Duodenal mucosa (tissue), 2 donors: Measurements from ENCODE around the gene RNF39.
A peak's percentile ranks its signal among the peaks of the same experiment; 100 is the strongest.
"Not testable (repeated sequence)": the region's sequence is repeated elsewhere in the genome, so short reads cannot be mapped to it uniquely, and the experiment has no call there.

Source experiments
- H3K27ac ChIP-seq: one replicate; pipeline ENCODE4 v1.7.0; 2013; ENCODE audit warnings: low read depth, low read length
- H3K27me3 ChIP-seq, 2 donors: one replicate each; pipeline ENCODE4 v1.7.0; 2013; ENCODE audit warnings: low read length in 2 of 2, control low read depth in 1 of 2; ENCODE audit not compliant: insufficient read depth in 2 of 2, control insufficient read depth in 1 of 2
- H3K36me3 ChIP-seq, 2 donors: one replicate each; pipeline ENCODE4 v1.7.0; 2013; ENCODE audit warnings: low read length in 2 of 2, control low read depth in 1 of 2; ENCODE audit not compliant: insufficient read depth in 2 of 2, control insufficient read depth in 1 of 2
- H3K4me1 ChIP-seq, 2 donors: one replicate each; pipeline ENCODE4 v1.7.0; 2013; ENCODE audit warnings: low read length in 2 of 2, control low read depth in 1 of 2; ENCODE audit not compliant: insufficient read depth in 2 of 2, control insufficient read depth in 1 of 2
- H3K4me3 ChIP-seq, 2 donors: one replicate each; pipeline ENCODE4 v1.7.0; 2013; ENCODE audit warnings: low read length in 2 of 2, low read depth in 1 of 2
- H3K9ac ChIP-seq, 2 donors: one replicate each; pipeline ENCODE4 v1.7.0; 2013; ENCODE audit warnings: low read length in 2 of 2, low read depth in 1 of 2
- H3K9me3 ChIP-seq, 2 donors: one replicate each; pipeline ENCODE4 v1.7.0; 2013; ENCODE audit warnings: low read length in 2 of 2, control low read depth in 1 of 2; ENCODE audit not compliant: control insufficient read depth in 1 of 2

RNF39 gene, protein sequence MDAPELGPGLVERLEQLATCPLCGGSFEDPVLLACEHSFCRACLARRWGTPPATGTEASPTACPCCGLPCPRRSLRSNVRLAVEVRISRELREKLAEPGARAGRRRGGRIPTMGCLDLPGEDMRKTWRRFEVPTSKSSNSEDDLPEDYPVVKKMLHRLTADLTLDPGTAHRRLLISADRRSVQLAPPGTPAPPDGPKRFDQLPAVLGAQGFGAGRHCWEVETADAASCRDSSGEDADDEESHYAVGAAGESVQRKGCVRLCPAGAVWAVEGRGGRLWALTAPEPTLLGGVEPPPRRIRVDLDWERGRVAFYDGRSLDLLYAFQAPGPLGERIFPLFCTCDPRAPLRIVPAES

DNA sequence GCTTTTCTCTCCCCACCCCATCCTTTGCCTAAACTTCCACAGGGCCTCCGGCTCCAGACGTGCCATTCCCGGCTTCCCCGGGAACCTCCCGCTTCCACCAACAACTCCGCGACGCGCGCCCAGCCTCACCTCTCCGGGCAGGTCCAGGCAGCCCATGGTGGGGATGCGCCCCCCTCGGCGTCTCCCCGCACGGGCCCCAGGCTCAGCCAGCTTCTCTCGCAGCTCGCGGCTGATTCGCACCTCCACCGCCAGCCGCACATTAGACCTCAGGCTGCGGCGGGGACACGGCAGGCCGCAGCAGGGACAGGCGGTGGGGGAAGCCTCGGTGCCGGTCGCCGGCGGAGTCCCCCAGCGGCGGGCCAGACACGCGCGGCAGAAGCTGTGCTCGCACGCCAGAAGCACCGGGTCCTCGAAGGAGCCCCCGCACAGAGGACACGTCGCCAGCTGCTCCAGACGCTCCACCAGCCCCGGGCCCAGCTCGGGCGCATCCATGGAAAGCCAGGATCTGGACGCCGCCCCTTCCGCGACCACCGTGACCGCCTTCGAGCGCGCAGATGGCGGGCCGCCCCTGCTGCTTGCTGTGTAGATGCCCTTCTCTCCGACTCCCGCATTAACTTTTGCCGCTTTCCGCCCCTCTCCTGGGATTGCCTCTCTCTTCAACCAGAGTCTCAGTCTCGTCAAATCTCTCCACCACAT lies at the start of gene RNF39:
Gene RNF39 (minus strand): TSS at position 676 of the 696 bp plus-strand sequence. CDS start 184 bp downstream, at position 492.
- peaks cover 26 to 41% of the 10 kb centered on the region in 2 donors for H3K27me3 ChIP-seq
- no peaks in the 10 kb centered on the region for H3K9me3 ChIP-seq
- peak within 1 kb of the TSS; percentile 13 to 54 for H3K9ac ChIP-seq
- peaks cover 0 to 5% of the 10 kb centered on the region in 2 donors for H3K36me3 ChIP-seq
- peak within 1 kb of the TSS; percentile 53 to 61 for H3K4me3 ChIP-seq
- H3K4me1 ChIP-seq = peaks cover 17 to 19% of the 10 kb centered on the region in 2 donors
- no peak within 1 kb of the TSS for H3K27ac ChIP-seq

GRCh38 chr6:30122515-30122914 lies 46.9 kb upstream of the RNF39 start:
- H3K36me3 ChIP-seq = no peaks in the 10 kb centered on the region
- H3K9ac ChIP-seq = no peak overlapping the region
- no peaks in the 10 kb centered on the region for H3K27me3 ChIP-seq
- H3K27ac ChIP-seq = peak overlapping the region; percentile 24
- H3K9me3 ChIP-seq = no peaks in the 10 kb centered on the region
- H3K4me3 ChIP-seq = no peak overlapping the region
- H3K4me1 ChIP-seq = peaks cover 13 to 20% of the 10 kb centered on the region in 2 donors

GRCh38 chr6:30121446-30122366 lies 46.1 kb upstream of the RNF39 start:
- Histone ChIP-seq H3K9me3 (no peaks in the 10 kb centered on the region), H3K27me3 (no peaks in the 10 kb centered on the region), H3K27ac (no peak overlapping the region), H3K4me3 (no peak overlapping the region), H3K4me1 (peaks cover 13 to 20% of the 10 kb centered on the region in 2 donors), H3K36me3 (no peaks in the 10 kb centered on the region), H3K9ac (no peak overlapping the region)

DNA sequence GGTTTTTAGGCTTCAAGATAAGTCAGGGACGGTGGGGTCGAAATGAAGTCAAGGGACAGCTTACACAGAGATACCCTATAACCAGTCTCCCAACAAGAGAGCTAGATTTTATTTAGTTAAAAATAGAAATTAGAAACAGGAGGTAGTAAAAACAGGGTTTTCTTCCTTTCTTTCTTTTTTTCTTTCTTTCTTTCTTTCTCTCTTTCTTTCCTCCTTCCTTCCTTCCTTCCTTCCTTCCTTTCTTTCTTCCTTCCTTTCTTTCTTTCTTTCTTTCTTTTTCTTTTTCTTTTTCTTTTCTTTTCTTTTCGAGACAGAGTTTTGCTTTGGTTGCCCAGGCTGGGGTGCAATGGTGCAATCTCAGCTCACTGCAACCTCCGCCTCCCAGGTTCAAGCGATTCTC lies 43.1 kb upstream of the RNF39 start:
- peaks cover 12 to 22% of the 10 kb centered on the region in 2 donors for H3K4me1 ChIP-seq
- not testable (repeated sequence) for H3K9me3 ChIP-seq, H3K27me3 ChIP-seq, H3K27ac ChIP-seq, H3K9ac ChIP-seq, H3K4me3 ChIP-seq, H3K36me3 ChIP-seq

DNA sequence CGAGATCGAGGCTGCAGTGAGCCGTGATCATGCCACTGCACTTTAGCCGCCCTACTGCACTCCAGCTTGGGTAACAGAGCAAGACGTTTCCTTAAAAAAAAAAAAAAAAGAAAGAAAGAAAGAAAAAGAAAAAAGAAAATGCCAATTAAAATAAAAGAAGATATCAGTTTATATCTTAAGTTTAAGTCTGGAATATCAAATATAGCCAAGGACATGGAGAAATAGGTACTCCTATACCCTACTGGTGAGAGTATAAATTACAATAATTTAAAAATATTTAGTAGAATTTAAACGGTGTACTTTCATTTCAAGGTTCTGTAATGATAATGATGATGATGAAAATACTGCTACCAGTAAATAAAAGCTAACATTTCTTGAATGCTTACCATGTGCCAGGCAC lies 41.2 kb upstream of the RNF39 start:
- Histone ChIP-seq H3K9ac (no peak overlapping the region), H3K4me1 (peaks cover 26 to 34% of the 10 kb centered on the region in 2 donors), H3K27me3 (peaks cover 0 to 7% of the 10 kb centered on the region in 2 donors), H3K9me3 (no peaks in the 10 kb centered on the region), H3K36me3 (no peaks in the 10 kb centered on the region), H3K27ac (no peak overlapping the region), H3K4me3 (no peak overlapping the region)

DNA sequence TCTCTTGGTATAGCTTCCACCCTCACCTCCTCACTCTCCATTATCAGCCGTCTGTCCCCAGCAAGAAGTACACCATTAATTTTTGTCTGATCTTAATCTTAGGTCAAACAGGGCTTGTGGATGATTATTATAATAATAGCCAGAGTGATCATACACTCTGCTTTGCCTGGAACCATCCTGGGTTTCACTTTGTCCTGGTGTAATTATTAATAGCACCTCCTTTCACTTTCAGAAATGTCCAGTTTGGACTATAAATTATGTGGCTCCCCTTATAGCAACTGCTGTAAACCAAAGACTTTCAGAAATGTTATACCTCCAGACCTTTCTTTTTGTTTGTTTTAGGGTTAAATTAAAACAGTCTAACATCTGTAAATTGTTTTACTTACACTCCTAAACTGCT lies 38.3 kb upstream of the RNF39 start:
- H3K9me3 ChIP-seq = no peaks in the 10 kb centered on the region
- peak overlapping the region in 1 of 2 donors; percentile 59 for H3K9ac ChIP-seq
- H3K4me3 ChIP-seq = peak overlapping the region; percentile 41 to 77
- H3K36me3 ChIP-seq = no peaks in the 10 kb centered on the region
- peaks cover 18 to 24% of the 10 kb centered on the region in 2 donors for H3K4me1 ChIP-seq
- peaks cover 0 to 7% of the 10 kb centered on the region in 2 donors for H3K27me3 ChIP-seq
- peak overlapping the region; percentile 75 for H3K27ac ChIP-seq

- H3K36me3 ChIP-seq = no peaks in the 10 kb centered on the region
- H3K27me3 ChIP-seq = peaks cover 0 to 7% of the 10 kb centered on the region in 2 donors
- peak within 1 kb of the TSS; percentile 52 to 77 for H3K4me3 ChIP-seq
- H3K27ac ChIP-seq = peak within 1 kb of the TSS; percentile 75
- peaks cover 18 to 24% of the 10 kb centered on the region in 2 donors for H3K4me1 ChIP-seq
- H3K9me3 ChIP-seq = no peaks in the 10 kb centered on the region
- peak within 1 kb of the TSS; percentile 59 to 63 for H3K9ac ChIP-seq
Measured at GRCh38 chr6:30113003-30113759, 37.6 kb upstream of the RNF39 start, which contains the start of gene TRIM31. TSS of gene TRIM31 (minus strand) at chr6:30113090. CDS start at chr6:30112805, 285 bp downstream.

- Histone ChIP-seq H3K4me3 (peak overlapping the region; percentile 52 to 77), H3K4me1 (peaks cover 18 to 24% of the 10 kb centered on the region in 2 donors), H3K36me3 (no peaks in the 10 kb centered on the region), H3K27me3 (peaks cover 0 to 7% of the 10 kb centered on the region in 2 donors), H3K9ac (peak overlapping the region; percentile 40 to 63), H3K9me3 (no peaks in the 10 kb centered on the region), H3K27ac (peak overlapping the region; percentile 70)
Measured at GRCh38 chr6:30112402-30112994, 36.9 kb upstream of the RNF39 start.
